ENCODE measurements around the gene SERINC3. TPM values are rescaled to one million over a fixed set of nuclear protein-coding genes. Genes with fewer than 3 reads are reported as not detected.

The SERINC3 gene
- total and polyA plus RNA-seq, 2 donors (not counting 3 experiments of a cell fraction or from before 2014, with no cell fraction given) = 83.7 to 177 TPM

- FAIRE-seq = no peak
- intact Hi-C loops (cut with micrococcal nuclease) (loop anchor here (10.0 kb wide), 2 partner anchors 257 to 407 kb away; partner anchors contain the start of gene YWHAB), dilution Hi-C loops (cut with MboI; ENCODE audit: extremely low pct_ligation_motif_present, low sequenced_read_pairs) (no loop called here)
- no peak overlapping the region for H3K9ac ChIP-seq (replicated peaks; ENCODE audit: extremely low read depth, insufficient read depth, low read length)
- peaks cover 0 to 7% of the 10 kb centered on the region in 2 experiments for H3K36me3 ChIP-seq (ENCODE audit: control insufficient read depth in 2 of 2, extremely low read depth in 1 of 2, insufficient read depth in 2 of 2, low read length in 2 of 2)
- H2AFZ ChIP-seq (ENCODE audit: low read depth, low read length) = no peak overlapping the region
- H3K9me3 ChIP-seq (replicated peaks; ENCODE audit: control insufficient read depth, insufficient read depth, low read length) = no peaks in the 10 kb centered on the region
- H3K4me3 ChIP-seq (replicated peaks in 1 of 3; ENCODE audit: insufficient read depth in 1 of 3, low read depth in 1 of 3, low read length in 3 of 3) = no peak overlapping the region
- BruUV-seq (replicated peaks) = no TSS peak
- no peaks in the 10 kb centered on the region for H3K27me3 ChIP-seq (ENCODE audit: control insufficient read depth in 2 of 2, insufficient read depth in 2 of 2, low read length in 2 of 2)
- TF ChIP-seq EZH2 (IDR thresholded peaks at IDR 0.05; ENCODE audit: borderline replicate concordance, low read depth, low read length, severe bottlenecking) (no peak), MYC (IDR thresholded peaks at IDR 0.05; ENCODE audit: low read depth, low read length) (no peak), MAX (IDR thresholded peaks at IDR 0.05; ENCODE audit: insufficient read depth, insufficient read length) (no peak), POLR2AphosphoS5 (IDR thresholded peaks at IDR 0.05; ENCODE audit: insufficient read depth, low read depth, low read length) (no peak), JUN (IDR thresholded peaks at IDR 0.05; ENCODE audit: borderline replicate concordance, insufficient read depth, insufficient read length, low read depth) (no peak), GATA2 (IDR thresholded peaks at IDR 0.05; ENCODE audit: insufficient read depth, insufficient read length, low read depth, low read length) (no peak), POLR2A (IDR thresholded peaks at IDR 0.05; ENCODE audit: low read depth, low read length) (no peak), CTCF (IDR thresholded peaks at IDR 0.05; ENCODE audit: extremely low read depth in 1 of 2, insufficient read depth in 1 of 2, low read depth in 1 of 2, low read length in 2 of 2) (no peak), FOS (IDR thresholded peaks at IDR 0.05; ENCODE audit: borderline replicate concordance, insufficient read depth, low read length) (no peak)
- H3K9me1 ChIP-seq (replicated peaks; ENCODE audit: control insufficient read depth, extremely low read depth, insufficient read depth, low read length) = no peaks in the 10 kb centered on the region
- no peak overlapping the region for H3K27ac ChIP-seq (ENCODE audit: insufficient read depth, low read depth, low read length)
- H3K79me2 ChIP-seq (ENCODE audit: control insufficient read depth, insufficient read depth, low read length) = no peaks in the 10 kb centered on the region
- H4K20me1 ChIP-seq (replicated peaks; ENCODE audit: control insufficient read depth, extremely low read depth, insufficient read depth, low read length) = no peaks in the 10 kb centered on the region
- ChIA-PET CTCF (no interaction called here), POLR2A (no interaction called here)
- peaks cover 13% of the 10 kb centered on the region for H3K4me1 ChIP-seq (ENCODE audit: control insufficient read depth, extremely low read depth, insufficient read depth, low read length)
- H3K4me2 ChIP-seq (ENCODE audit: insufficient read depth, low read length) = no peak overlapping the region
- no peak for DNase-seq (ENCODE audit: low read depth, low spot score)
These were observed 43.7 kb downstream of the SERINC3 start for GRCh38 chr20:44478206-44478605.

All from endothelial cell of umbilical vein (primary cell).